Body of pancreas (tissue), 4 donors: ENCODE results near the gene VTA1.

Experiments used
- POLR2A ChIP-seq, 3 donors: fragments of 450-650 bp; IDR thresholded peaks; one replicate each; pipeline ENCODE4 v1.6.1; 2016; ENCODE audit warnings: antibody characterized with exemption in 3 of 3, mild to moderate bottlenecking in 2 of 3
- TF ChIP-seq, protein P1 (sequence below), 7 experiments: fragments of 450-650 bp in 4 of 7; fragments of 200-600 bp in 3 of 7; sonication (generic) in 3 of 7; IDR thresholded peaks; one replicate each; pipeline ENCODE4 v1.5.1; 2016 to 2019; ENCODE audit warnings: antibody characterized with exemption in 7 of 7

GRCh38 chr6:142182004-142182403 lies 34.9 kb downstream of the VTA1 start:
- TF ChIP-seq, protein P1, sequence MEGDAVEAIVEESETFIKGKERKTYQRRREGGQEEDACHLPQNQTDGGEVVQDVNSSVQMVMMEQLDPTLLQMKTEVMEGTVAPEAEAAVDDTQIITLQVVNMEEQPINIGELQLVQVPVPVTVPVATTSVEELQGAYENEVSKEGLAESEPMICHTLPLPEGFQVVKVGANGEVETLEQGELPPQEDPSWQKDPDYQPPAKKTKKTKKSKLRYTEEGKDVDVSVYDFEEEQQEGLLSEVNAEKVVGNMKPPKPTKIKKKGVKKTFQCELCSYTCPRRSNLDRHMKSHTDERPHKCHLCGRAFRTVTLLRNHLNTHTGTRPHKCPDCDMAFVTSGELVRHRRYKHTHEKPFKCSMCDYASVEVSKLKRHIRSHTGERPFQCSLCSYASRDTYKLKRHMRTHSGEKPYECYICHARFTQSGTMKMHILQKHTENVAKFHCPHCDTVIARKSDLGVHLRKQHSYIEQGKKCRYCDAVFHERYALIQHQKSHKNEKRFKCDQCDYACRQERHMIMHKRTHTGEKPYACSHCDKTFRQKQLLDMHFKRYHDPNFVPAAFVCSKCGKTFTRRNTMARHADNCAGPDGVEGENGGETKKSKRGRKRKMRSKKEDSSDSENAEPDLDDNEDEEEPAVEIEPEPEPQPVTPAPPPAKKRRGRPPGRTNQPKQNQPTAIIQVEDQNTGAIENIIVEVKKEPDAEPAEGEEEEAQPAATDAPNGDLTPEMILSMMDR (IDR thresholded peaks at IDR 0.05): no peak
- TF ChIP-seq POLR2A (IDR thresholded peaks at IDR 0.05): no peak
